ENCODE measurements around the gene DHRS1.
"Not testable (repeated sequence)": the region's sequence is repeated elsewhere in the genome, so short reads cannot be mapped to it uniquely, and the experiment has no call there.

The DHRS1 gene

DNA sequence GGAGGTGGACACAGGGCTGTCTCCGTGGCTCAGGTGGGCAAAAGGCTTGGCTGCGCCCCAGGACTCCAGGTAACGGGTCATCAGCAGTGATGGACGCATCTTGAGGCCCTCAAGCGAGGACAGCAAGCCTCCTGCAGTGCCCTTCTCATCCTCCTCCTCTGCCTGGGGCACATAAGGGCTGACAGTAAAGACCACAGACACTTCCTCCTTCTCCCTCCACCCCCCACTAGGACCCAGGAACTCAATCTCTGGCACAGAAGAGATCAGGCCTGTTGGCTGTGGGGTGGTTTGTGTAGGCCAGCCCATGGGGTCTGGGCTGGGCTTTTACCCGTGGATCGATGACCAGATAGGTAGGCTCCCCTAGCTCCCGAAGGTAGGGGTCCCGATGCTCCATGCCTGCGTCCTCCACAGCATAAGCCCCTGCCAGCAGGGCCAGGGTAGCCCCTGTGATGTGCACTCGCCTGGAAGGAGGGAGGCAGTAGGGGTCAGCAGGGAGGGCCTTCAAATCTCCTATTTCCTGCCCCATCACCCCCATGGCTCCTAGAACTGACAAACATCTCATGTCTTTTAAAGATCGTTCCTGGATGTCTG is 29.6 kb upstream of the DHRS1 start:
- in situ Hi-C loops (cut with HindIII; ENCODE audit: low sequenced_read_pairs), result no loop called here
- no peak for TF ChIP-seq CTCF (IDR thresholded peaks at IDR 0.05; ENCODE audit: low read depth, low read length)
- no peak overlapping the region for H3K4me3 ChIP-seq (ENCODE audit: low read depth, low read length)
- DNase-seq (ENCODE audit: low read depth, low spot score), result no peak

DNA sequence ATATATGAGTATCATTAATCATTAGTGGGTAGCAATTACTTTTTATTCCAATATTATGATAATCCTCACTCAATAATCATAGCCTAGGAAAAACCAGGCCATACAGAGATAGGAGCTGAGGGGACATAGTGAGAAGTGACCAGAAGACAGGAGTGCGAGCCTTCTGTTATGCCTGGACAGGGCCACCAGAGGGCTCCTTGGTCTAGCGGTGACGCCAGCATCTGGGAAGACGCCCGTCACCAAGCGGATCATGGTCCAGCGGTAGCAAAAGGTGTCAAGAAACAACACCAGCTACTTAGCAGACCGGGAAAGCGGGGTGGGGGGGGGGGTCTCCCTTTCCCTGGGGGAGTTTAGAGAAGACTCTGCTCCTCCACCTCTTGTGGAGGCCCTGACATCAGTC is 28.3 kb upstream of the DHRS1 start:
- in situ Hi-C loops (cut with HindIII; ENCODE audit: low sequenced_read_pairs); DNase-seq (ENCODE audit: low read depth, low spot score); H3K4me3 ChIP-seq (ENCODE audit: low read depth, low read length): not testable (repeated sequence)
- peak; percentile 33 for TF ChIP-seq CTCF (IDR thresholded peaks at IDR 0.05; ENCODE audit: low read depth, low read length)

- H3K4me3 ChIP-seq (ENCODE audit: low read depth, low read length), result no peak overlapping the region
- no peak for DNase-seq (ENCODE audit: low read depth, low spot score)
- in situ Hi-C loops (cut with HindIII; ENCODE audit: low sequenced_read_pairs), result no loop called here
- TF ChIP-seq CTCF (IDR thresholded peaks at IDR 0.05; ENCODE audit: low read depth, low read length), result no peak
Measured at GRCh38 chr14:24327303-24327702, 27.7 kb upstream of the DHRS1 start.

DNA sequence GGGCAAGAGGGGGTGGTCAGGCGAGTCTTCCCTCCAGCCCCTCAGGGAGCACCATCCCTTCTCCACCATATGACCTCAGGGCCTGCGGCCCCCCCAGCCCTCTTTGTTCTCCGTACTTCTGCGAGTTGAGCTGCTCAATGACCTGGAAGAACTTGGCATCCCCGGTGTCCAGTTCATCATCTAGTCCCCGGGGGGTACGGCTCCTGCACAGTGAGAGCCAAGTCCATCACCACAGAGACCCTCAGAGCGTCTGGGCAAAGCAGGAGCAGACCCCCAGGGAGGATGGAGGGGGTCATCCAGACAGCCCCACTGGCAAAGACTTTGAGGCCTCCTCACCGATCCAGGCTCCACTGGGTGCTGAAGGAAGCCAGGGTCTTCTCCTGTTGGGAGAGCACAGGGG is 26.4 kb upstream of the DHRS1 start:
- no peak for DNase-seq (ENCODE audit: low read depth, low spot score)
- H3K4me3 ChIP-seq (ENCODE audit: low read depth, low read length), result no peak overlapping the region
- TF ChIP-seq CTCF (IDR thresholded peaks at IDR 0.05; ENCODE audit: low read depth, low read length), result no peak
- in situ Hi-C loops (cut with HindIII; ENCODE audit: low sequenced_read_pairs), result no loop called here

GRCh38 chr14:24325041-24325530 is 25.5 kb upstream of the DHRS1 start:
- in situ Hi-C loops (cut with HindIII; ENCODE audit: low sequenced_read_pairs), result no loop called here
- TF ChIP-seq CTCF (IDR thresholded peaks at IDR 0.05; ENCODE audit: low read depth, low read length), result no peak
- DNase-seq (ENCODE audit: low read depth, low spot score), result no peak
- no peak overlapping the region for H3K4me3 ChIP-seq (ENCODE audit: low read depth, low read length)

- H3K4me3 ChIP-seq (ENCODE audit: low read depth, low read length), result no peak overlapping the region
- TF ChIP-seq CTCF (IDR thresholded peaks at IDR 0.05; ENCODE audit: low read depth, low read length), result no peak
- DNase-seq (ENCODE audit: low read depth, low spot score), result no peak
- in situ Hi-C loops (cut with HindIII; ENCODE audit: low sequenced_read_pairs), result no loop called here
Measured at GRCh38 chr14:24324024-24324423, 24.4 kb upstream of the DHRS1 start.
